GM12801 (cell line): ENCODE data around the gene CEACAM7.

ENCODE experiments used
- CTCF ChIP-seq: IDR thresholded peaks from one replicate; pipeline ENCODE4 v1.5.1; 2011; ENCODE audit warnings: control low read depth; ENCODE audit not compliant: insufficient read length; ENCODE audit errors: extremely low read depth

CEACAM7 gene

GRCh38 chr19:41705393-41706174 lies 17.5 kb upstream of the CEACAM7 start:
- TF ChIP-seq CTCF = no peak

- no peak for TF ChIP-seq CTCF
Observed at GRCh38 chr19:41703602-41704293, 15.7 kb upstream of the CEACAM7 start.

GRCh38 chr19:41702171-41702651 lies 14.1 kb upstream of the CEACAM7 start:
- no peak for TF ChIP-seq CTCF

- no peak for TF ChIP-seq CTCF
Observed at GRCh38 chr19:41701401-41702075, 13.5 kb upstream of the CEACAM7 start.

GRCh38 chr19:41700381-41701195 lies 12.5 kb upstream of the CEACAM7 start:
- TF ChIP-seq CTCF = no peak

- TF ChIP-seq CTCF = no peak
Observed at GRCh38 chr19:41699968-41700323, 11.9 kb upstream of the CEACAM7 start.
